ENCODE results near the gene SLC7A6. TPM values are rescaled to one million over a fixed set of nuclear protein-coding genes. Genes with fewer than 3 reads are reported as not detected.
A peak's percentile ranks its signal among the peaks of the same experiment; 100 is the strongest.

Gene SLC7A6
- polyA plus RNA-seq, 3 donors: 4.3 to 47.7 (median 5.5) TPM

- no peaks in the 10 kb centered on the region for H3K9me3 Mint-ChIP-seq
- Histone ChIP-seq H3K9ac (ENCODE audit: insufficient read depth, low read length, poor library complexity, severe bottlenecking) (no peak overlapping the region), H3K4me2 (replicated peaks; ENCODE audit: extremely low read depth, low read length, poor library complexity, severe bottlenecking) (no peak overlapping the region), H3K36me3 (replicated peaks in 1 of 2; ENCODE audit: control insufficient read depth in 1 of 2, insufficient read depth in 2 of 2, low read length in 2 of 2) (peaks cover 47 to 75% of the 10 kb centered on the region in 2 donors), H2AFZ (ENCODE audit: insufficient read depth, low read depth, low read length, poor library complexity, severe bottlenecking) (no peak overlapping the region), H3K27ac (ENCODE audit: low read depth in 1 of 2, low read length in 2 of 2) (no peak overlapping the region), H3K79me2 (ENCODE audit: insufficient read depth, low read length) (no peaks in the 10 kb centered on the region), H3K27me3 (ENCODE audit: control insufficient read depth in 2 of 2, insufficient read depth in 2 of 2, low read length in 2 of 2) (no peaks in the 10 kb centered on the region), H4K20me1 (ENCODE audit: insufficient read depth, low read length) (peaks cover 24% of the 10 kb centered on the region), H3K4me3 (replicated peaks in 1 of 3; ENCODE audit: low read depth in 2 of 3, low read length in 3 of 3) (no peak overlapping the region), H3K4me1 (ENCODE audit: control insufficient read depth in 1 of 2, insufficient read depth in 2 of 2, low read length in 2 of 2) (no peaks in the 10 kb centered on the region), H3K9me3 (replicated peaks in 1 of 2; ENCODE audit: control insufficient read depth in 1 of 2, insufficient read depth in 1 of 2, low read length in 2 of 2) (no peaks in the 10 kb centered on the region)
- DNase-seq: no peak
- intact Hi-C loops (cut with micrococcal nuclease): loop anchor here in 1 of 2 donors (5.0 to 10.0 kb wide), 2 partner anchors 410 to 552 kb away; no protein-coding TSS in a partner anchor
- peaks cover 31 to 59% of the 10 kb centered on the region in 2 donors for H3K36me3 Mint-ChIP-seq
- 58% methylated on average over 3 of the region's 3 CpGs for WGBS (ENCODE audit: insufficient coverage)
- TF ChIP-seq CTCF (IDR thresholded peaks at IDR 0.05): no peak
- H3K4me3 Mint-ChIP-seq: no peak overlapping the region
- peak overlapping the region in 1 of 7 donors; percentile 31 for H3K27ac Mint-ChIP-seq
- H3K27me3 Mint-ChIP-seq (ENCODE audit: low read depth in 3 of 3): peaks cover 0 to 2% (median 0%) of the 10 kb centered on the region in 3 donors
- H3K4me1 Mint-ChIP-seq: no peaks in the 10 kb centered on the region
Observed at GRCh38 chr16:68227183-68227793, 37.0 kb upstream of the SLC7A6 start.

GRCh38 chr16:68227850-68228553, 36.3 kb upstream of the SLC7A6 start:
- Histone ChIP-seq H3K9ac (ENCODE audit: insufficient read depth, low read length, poor library complexity, severe bottlenecking) (no peak overlapping the region), H3K27ac (ENCODE audit: low read depth in 1 of 2, low read length in 2 of 2) (no peak overlapping the region), H2AFZ (ENCODE audit: insufficient read depth, low read depth, low read length, poor library complexity, severe bottlenecking) (no peak overlapping the region), H3K4me3 (replicated peaks in 1 of 3; ENCODE audit: low read depth in 2 of 3, low read length in 3 of 3) (no peak overlapping the region), H4K20me1 (ENCODE audit: insufficient read depth, low read length) (peaks cover 24% of the 10 kb centered on the region), H3K4me1 (ENCODE audit: control insufficient read depth in 1 of 2, insufficient read depth in 2 of 2, low read length in 2 of 2) (no peaks in the 10 kb centered on the region), H3K9me3 (replicated peaks in 1 of 2; ENCODE audit: control insufficient read depth in 1 of 2, insufficient read depth in 1 of 2, low read length in 2 of 2) (no peaks in the 10 kb centered on the region), H3K4me2 (replicated peaks; ENCODE audit: extremely low read depth, low read length, poor library complexity, severe bottlenecking) (no peak overlapping the region), H3K79me2 (ENCODE audit: insufficient read depth, low read length) (no peaks in the 10 kb centered on the region), H3K36me3 (replicated peaks in 1 of 2; ENCODE audit: control insufficient read depth in 1 of 2, insufficient read depth in 2 of 2, low read length in 2 of 2) (peaks cover 41 to 67% of the 10 kb centered on the region in 2 donors), H3K27me3 (ENCODE audit: control insufficient read depth in 2 of 2, insufficient read depth in 2 of 2, low read length in 2 of 2) (no peaks in the 10 kb centered on the region)
- no peak for DNase-seq
- 61% methylated on average over 2 of the region's 2 CpGs for WGBS (ENCODE audit: insufficient coverage)
- Mint-ChIP-seq H3K4me3 (no peak overlapping the region), H3K27ac (no peak overlapping the region), H3K4me1 (no peaks in the 10 kb centered on the region), H3K9me3 (peaks cover 0 to 2% (median 0%) of the 10 kb centered on the region in 7 donors), H3K27me3 (ENCODE audit: low read depth in 3 of 3) (peaks cover 0 to 2% (median 0%) of the 10 kb centered on the region in 3 donors), H3K36me3 (peaks cover 31 to 59% of the 10 kb centered on the region in 2 donors)
- intact Hi-C loops (cut with micrococcal nuclease): loop anchor here in 1 of 2 donors (5.0 to 10.0 kb wide), 2 partner anchors 411 to 553 kb away; no protein-coding TSS in a partner anchor
- no peak for TF ChIP-seq CTCF (IDR thresholded peaks at IDR 0.05)
